ENCODE measurements around the gene RGMB.

Gene RGMB

GRCh38 chr5:98839469-98840383 is 66.3 kb downstream of the RGMB start:
- DNase-seq, result no peak

DNA sequence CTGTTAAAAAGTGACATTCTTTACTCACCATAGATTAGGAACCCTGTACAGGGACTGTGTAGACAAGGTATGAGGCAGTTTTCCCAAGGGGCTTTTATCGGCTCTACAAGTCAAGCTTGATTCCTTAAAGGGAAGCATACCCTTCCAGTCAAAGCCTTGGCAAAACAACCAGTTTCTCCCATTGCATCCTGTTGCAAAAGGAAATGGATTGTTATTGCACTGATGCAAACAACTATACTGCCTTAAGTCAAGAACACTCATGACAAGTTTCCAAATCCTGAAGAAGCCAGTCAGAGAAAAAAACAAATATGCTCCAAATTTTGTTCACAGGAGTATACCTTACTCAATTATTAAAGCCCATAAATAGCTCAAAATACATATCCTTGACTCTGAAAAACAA is 67.5 kb downstream of the RGMB start:
- DNase-seq, result no peak

GRCh38 chr5:98843481-98843880 is 70.0 kb downstream of the RGMB start:
- DNase-seq, result no peak

- DNase-seq, result no peak
These were observed 71.4 kb downstream of the RGMB start for GRCh38 chr5:98844865-98845264.

DNA sequence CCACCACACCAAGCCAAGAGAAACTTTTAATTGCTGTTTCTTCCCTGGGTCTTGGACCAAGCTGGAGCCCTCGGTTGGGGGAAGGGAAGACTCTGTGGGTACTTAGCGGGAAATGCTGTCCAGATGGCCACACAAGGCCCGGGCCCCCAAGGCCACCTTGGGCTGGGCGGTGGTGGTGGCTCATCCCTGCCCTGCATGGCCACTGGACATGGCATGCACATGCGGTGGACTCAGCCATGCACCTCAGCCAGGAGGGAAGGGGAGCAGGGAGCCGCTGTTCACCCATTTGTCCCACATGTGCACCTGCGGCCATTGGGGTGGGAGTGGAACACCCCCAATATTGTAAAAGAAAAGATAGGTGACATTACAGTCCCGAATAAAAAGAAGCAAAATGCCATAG is 72.4 kb downstream of the RGMB start:
- DNase-seq, result no peak
